AG09319 (cell line): ENCODE measurements around the gene RABGGTA.

ENCODE experiments used
- DNase-seq: peaks from one replicate; pipeline ENCODE4 v3.0.0-alpha.2; 2010; ENCODE audit warnings: low read depth; ENCODE audit errors: extremely low read depth
- CTCF ChIP-seq: IDR thresholded peaks from 2 replicates; pipeline ENCODE4 v1.5.1; 2011; ENCODE audit warnings: low read depth, mild to moderate bottlenecking, inconsistent platforms, low read length, moderate library complexity

The RABGGTA gene

GRCh38 chr14:24308342-24309124 lies 37.1 kb upstream of the RABGGTA start:
- TF ChIP-seq CTCF: no peak

GRCh38 chr14:24307575-24308341 lies 36.4 kb upstream of the RABGGTA start, which contains the start of gene CIDEB:
Gene CIDEB, minus strand, starts transcription at chr14:24307977. Its CDS starts 119 bp downstream, at chr14:24307858.
- peak; percentile 98 for TF ChIP-seq CTCF
- no peak for DNase-seq

More at GRCh38 chr14:24308342-24309124, 37.1 kb upstream of the RABGGTA start:
- no peak for DNase-seq

GRCh38 chr14:24307156-24307574 lies 35.8 kb upstream of the RABGGTA start:
- TF ChIP-seq CTCF: no peak
- no peak for DNase-seq

- TF ChIP-seq CTCF: no peak
- no peak for DNase-seq
These were observed 32.6 kb upstream of the RABGGTA start for GRCh38 chr14:24304019-24304387.

GRCh38 chr14:24300326-24300980 lies 29.1 kb upstream of the RABGGTA start:
- no peak for TF ChIP-seq CTCF
- DNase-seq: no peak

GRCh38 chr14:24299255-24300191 lies 28.1 kb upstream of the RABGGTA start, which contains the start of the genes DHRS1 and NOP9:
Gene DHRS1, minus strand, starts transcription at chr14:24299780. Its CDS starts 674 bp downstream, at chr14:24299106.
Gene NOP9, plus strand, starts transcription at chr14:24299850. Its CDS starts 105 bp downstream, at chr14:24299955.
- no peak for TF ChIP-seq CTCF
- DNase-seq: peak; percentile 44
